ENCODE results near the gene POLDIP2. TPM values are rescaled to one million over a fixed set of nuclear protein-coding genes. Genes with fewer than 3 reads are reported as not detected.

Gene POLDIP2
- total and polyA plus RNA-seq, 2 of the 13 experiments (the other 11 are each of a cell fraction or from before 2014, with no cell fraction given) = 85.9 to 114 TPM

- TF ChIP-seq ZNF354B (CRISPR knock-in tag; IDR thresholded peaks at IDR 0.05) (no peak), PAWR (CRISPR knock-in tag; IDR thresholded peaks at IDR 0.05; ENCODE audit: borderline replicate concordance) (no peak), FOXO1 (CRISPR knock-in tag; IDR thresholded peaks at IDR 0.05) (peak; percentile 92), RORA (CRISPR knock-in tag; IDR thresholded peaks at IDR 0.05) (no peak), ZNF264 (CRISPR knock-in tag; IDR thresholded peaks at IDR 0.05) (0 out of 2 replicates have a peak, but pooled peaks have one; percentile 37), DR1 (CRISPR knock-in tag; IDR thresholded peaks at IDR 0.05) (no peak), ZNF672 (CRISPR knock-in tag; IDR thresholded peaks at IDR 0.05) (no peak), ZFP1 (CRISPR knock-in tag; IDR thresholded peaks at IDR 0.05) (0 out of 2 replicates have a peak, but pooled peaks have one; percentile 33), STAG1 (CRISPR knock-in tag; IDR thresholded peaks at IDR 0.05) (peak; percentile 80), RCOR2 (CRISPR knock-in tag; IDR thresholded peaks at IDR 0.05) (no peak), ZBTB38 (CRISPR knock-in tag; IDR thresholded peaks at IDR 0.05) (peak; percentile 65; the same call in 1 of the 2 replicates), RXRA (CRISPR knock-in tag; IDR thresholded peaks at IDR 0.05) (peak; percentile 41; the same call in 1 of the 2 replicates), ZFX (CRISPR knock-in tag; IDR thresholded peaks at IDR 0.05; ENCODE audit: low read depth) (peak; percentile 78), ZNF781 (CRISPR knock-in tag; IDR thresholded peaks at IDR 0.05; ENCODE audit: borderline replicate concordance, not compliant biosample characterization) (peak; percentile 36), CC2D1A (CRISPR knock-in tag; IDR thresholded peaks at IDR 0.05) (no peak), HMG20A (CRISPR knock-in tag; IDR thresholded peaks at IDR 0.05; ENCODE audit: borderline replicate concordance) (peak; percentile 29; the same call in 1 of the 2 replicates), ZNF234 (CRISPR knock-in tag; conservative IDR thresholded peaks at IDR 0.05) (no peak), NR2F1 (CRISPR knock-in tag; IDR thresholded peaks at IDR 0.05) (peak; percentile 25 to 45; a peak in 2 of 4 replicates), ZNF225 (CRISPR knock-in tag; IDR thresholded peaks at IDR 0.05) (no peak), HIVEP1 (CRISPR knock-in tag; IDR thresholded peaks at IDR 0.05) (no peak)
- TF ChIP-seq, protein P1, sequence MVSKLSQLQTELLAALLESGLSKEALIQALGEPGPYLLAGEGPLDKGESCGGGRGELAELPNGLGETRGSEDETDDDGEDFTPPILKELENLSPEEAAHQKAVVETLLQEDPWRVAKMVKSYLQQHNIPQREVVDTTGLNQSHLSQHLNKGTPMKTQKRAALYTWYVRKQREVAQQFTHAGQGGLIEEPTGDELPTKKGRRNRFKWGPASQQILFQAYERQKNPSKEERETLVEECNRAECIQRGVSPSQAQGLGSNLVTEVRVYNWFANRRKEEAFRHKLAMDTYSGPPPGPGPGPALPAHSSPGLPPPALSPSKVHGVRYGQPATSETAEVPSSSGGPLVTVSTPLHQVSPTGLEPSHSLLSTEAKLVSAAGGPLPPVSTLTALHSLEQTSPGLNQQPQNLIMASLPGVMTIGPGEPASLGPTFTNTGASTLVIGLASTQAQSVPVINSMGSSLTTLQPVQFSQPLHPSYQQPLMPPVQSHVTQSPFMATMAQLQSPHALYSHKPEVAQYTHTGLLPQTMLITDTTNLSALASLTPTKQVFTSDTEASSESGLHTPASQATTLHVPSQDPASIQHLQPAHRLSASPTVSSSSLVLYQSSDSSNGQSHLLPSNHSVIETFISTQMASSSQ (IDR thresholded peaks at IDR 0.05; ENCODE audit: low read depth) = no peak
- TF ChIP-seq, protein P1 (CRISPR knock-in tag; IDR thresholded peaks at IDR 0.05; ENCODE audit: borderline replicate concordance) = no peak
- TF ChIP-seq, protein P2, sequence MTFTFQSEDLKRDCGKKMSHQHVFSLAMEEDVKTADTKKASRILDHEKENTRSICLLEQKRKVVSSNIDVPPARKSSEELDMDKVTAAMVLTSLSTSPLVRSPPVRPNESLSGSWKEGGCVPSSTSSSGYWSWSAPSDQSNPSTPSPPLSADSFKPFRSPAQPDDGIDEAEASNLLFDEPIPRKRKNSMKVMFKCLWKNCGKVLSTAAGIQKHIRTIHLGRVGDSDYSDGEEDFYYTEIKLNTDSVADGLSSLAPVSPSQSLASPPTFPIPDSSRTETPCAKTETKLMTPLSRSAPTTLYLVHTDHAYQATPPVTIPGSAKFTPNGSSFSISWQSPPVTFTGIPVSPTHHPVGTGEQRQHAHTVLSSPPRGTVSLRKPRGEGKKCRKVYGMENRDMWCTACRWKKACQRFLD (CRISPR knock-in tag; IDR thresholded peaks at IDR 0.05; ENCODE audit: borderline replicate concordance) = no peak
- TF ChIP-seq, protein P3, sequence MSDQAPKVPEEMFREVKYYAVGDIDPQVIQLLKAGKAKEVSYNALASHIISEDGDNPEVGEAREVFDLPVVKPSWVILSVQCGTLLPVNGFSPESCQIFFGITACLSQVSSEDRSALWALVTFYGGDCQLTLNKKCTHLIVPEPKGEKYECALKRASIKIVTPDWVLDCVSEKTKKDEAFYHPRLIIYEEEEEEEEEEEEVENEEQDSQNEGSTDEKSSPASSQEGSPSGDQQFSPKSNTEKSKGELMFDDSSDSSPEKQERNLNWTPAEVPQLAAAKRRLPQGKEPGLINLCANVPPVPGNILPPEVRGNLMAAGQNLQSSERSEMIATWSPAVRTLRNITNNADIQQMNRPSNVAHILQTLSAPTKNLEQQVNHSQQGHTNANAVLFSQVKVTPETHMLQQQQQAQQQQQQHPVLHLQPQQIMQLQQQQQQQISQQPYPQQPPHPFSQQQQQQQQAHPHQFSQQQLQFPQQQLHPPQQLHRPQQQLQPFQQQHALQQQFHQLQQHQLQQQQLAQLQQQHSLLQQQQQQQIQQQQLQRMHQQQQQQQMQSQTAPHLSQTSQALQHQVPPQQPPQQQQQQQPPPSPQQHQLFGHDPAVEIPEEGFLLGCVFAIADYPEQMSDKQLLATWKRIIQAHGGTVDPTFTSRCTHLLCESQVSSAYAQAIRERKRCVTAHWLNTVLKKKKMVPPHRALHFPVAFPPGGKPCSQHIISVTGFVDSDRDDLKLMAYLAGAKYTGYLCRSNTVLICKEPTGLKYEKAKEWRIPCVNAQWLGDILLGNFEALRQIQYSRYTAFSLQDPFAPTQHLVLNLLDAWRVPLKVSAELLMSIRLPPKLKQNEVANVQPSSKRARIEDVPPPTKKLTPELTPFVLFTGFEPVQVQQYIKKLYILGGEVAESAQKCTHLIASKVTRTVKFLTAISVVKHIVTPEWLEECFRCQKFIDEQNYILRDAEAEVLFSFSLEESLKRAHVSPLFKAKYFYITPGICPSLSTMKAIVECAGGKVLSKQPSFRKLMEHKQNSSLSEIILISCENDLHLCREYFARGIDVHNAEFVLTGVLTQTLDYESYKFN (CRISPR knock-in tag; conservative IDR thresholded peaks at IDR 0.05) = peak; percentile 79
Observed at GRCh38 chr17:28346746-28347246, 10.5 kb downstream of the POLDIP2 start (continued).
